HL-60/S4 treated with retinoic acid at 250 ng/mL for 4 days and 3 days (cell line): ENCODE data around the gene P4HB.

Experiments used
- in situ Hi-C: fragments of 300-500 bp; cut with MboI; formaldehyde crosslinking; loops from 2 replicates; pipeline ENCODE4 v1.7.0; 2022; ENCODE audit warnings: low sequenced_read_pairs

The P4HB gene

DNA sequence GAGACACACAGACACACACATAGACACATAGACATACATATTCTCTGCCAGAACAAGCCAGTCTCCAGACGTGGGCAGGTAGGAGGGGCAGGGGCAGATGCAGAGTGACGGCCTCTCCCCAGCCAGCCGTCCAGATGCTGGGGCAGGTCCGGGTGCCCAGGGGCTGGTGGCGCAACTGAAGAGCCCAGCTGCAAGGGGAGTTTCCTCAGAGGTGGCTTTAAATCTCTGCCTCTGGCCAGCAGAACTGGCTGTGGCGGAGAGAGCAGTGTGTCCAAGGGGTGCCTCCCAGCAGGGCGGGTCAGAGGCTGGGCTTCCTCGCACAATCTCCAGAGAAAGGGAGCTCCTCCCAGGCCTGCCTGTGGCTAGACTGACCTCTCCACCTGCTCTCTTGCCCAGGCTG is 65.8 kb downstream of the P4HB start:
- in situ Hi-C loops = no loop called here

DNA sequence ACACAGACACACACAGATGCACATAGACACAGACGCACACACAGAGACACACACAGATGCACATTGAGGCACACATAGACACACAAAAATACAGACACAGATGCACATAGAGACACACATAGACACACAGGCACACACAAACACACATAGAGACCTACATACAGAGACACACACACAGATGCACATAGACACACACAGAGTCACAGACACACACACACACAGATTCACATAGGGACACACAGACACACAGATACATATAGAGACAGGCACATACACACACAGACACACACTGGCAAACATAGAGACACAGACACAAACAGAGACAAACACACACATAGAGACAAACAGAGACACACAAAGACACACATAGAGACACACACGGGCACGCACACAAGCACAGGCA is 66.3 kb downstream of the P4HB start:
- in situ Hi-C loops = no loop called here
